Measurements from ENCODE around the gene RETSAT.
"Not testable (repeated sequence)": the region's sequence is repeated elsewhere in the genome, so short reads cannot be mapped to it uniquely, and the experiment has no call there.

The RETSAT gene

DNA sequence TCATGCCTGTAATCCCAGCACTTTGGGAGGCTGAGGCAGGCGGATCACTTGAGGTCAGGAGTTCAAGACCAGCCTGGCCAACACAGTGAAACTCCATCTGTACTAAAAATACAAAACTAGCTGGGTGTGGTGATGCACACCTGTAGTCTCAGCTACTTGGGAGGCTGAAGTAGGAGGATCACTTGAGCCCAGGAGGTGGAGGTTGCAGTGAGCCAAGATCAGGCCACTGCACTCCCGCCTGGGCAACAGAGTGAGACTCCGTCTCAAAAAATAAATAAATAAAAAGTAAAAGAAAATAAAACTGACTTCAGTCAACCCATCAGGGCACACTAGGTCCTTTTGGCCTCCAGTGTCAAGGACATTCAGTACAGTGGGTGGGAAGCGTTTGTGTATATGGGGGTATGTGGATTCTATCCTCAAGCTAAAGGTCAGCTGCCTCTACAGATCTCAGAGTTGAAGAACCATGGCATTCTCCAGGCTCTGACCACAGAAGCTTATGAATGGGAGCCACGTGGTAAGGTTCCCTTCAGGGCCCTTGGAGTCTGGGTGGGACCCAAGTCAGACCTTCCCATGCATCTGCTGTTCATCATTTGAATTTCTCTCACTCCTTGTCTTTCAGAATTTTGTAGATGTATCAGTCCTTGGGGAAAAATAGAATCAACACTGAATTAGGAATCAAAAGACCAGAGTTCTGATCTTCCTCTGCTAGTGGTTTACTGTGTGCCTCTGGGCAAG lies 8.5 kb upstream of the RETSAT start:
- ATAC-seq (ENCODE audit: low read depth); H3K4me1 Mint-ChIP-seq; DNase-seq (ENCODE audit: low spot score in 2 of 2); H3K27me3 Mint-ChIP-seq; H3K4me3 Mint-ChIP-seq; H3K9me3 Mint-ChIP-seq; H3K27ac Mint-ChIP-seq: not testable (repeated sequence)
- peaks cover 23% of the 10 kb centered on the region for H3K36me3 Mint-ChIP-seq

DNA sequence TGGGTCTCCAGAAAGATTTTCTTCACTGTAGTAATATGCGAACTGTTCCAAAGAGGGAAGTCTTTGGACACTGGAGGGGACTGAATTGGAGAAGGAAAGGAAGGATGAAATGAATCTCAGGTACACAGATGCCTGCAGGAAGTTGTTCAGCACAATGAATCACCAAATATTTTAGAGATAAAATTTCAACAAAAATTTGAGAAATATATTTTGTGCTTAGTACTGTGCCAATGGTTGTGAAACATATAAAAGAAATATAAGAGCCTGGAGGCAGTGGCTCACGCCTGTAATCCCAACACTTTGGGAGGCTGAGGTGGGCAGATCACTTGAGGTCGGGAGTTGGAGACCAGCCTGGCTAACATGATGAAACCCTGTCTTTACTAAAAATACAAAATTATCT lies 3.4 kb upstream of the RETSAT start:
- ATAC-seq (ENCODE audit: low read depth), result no peak

GRCh38 chr2:85356186-85356585 lies 1.9 kb upstream of the RETSAT start:
- DNase-seq (ENCODE audit: low spot score in 2 of 2), result no peak
- Mint-ChIP-seq H3K27me3 (no peaks in the 10 kb centered on the region), H3K4me1 (peaks cover 25% of the 10 kb centered on the region), H3K9me3 (no peaks in the 10 kb centered on the region), H3K4me3 (no peak overlapping the region), H3K27ac (no peak overlapping the region), H3K36me3 (peaks cover 14% of the 10 kb centered on the region)
- no peak for ATAC-seq (ENCODE audit: low read depth)

More for the DNA sequence above, 3.4 kb upstream of the RETSAT start:
- H3K27me3 Mint-ChIP-seq, result no peaks in the 10 kb centered on the region
- no peak for DNase-seq (ENCODE audit: low spot score in 2 of 2)
- H3K36me3 Mint-ChIP-seq, result peaks cover 17% of the 10 kb centered on the region
- H3K4me3 Mint-ChIP-seq, result no peak overlapping the region
- H3K4me1 Mint-ChIP-seq, result peaks cover 25% of the 10 kb centered on the region
- H3K27ac Mint-ChIP-seq, result no peak overlapping the region
- no peaks in the 10 kb centered on the region for H3K9me3 Mint-ChIP-seq

- peak overlapping the region; percentile 95 for H3K27ac Mint-ChIP-seq
- peak overlapping the region; percentile 96 for H3K4me3 Mint-ChIP-seq
- DNase-seq (ENCODE audit: low spot score in 2 of 2), result no peak
- peaks cover 19% of the 10 kb centered on the region for H3K36me3 Mint-ChIP-seq
- ATAC-seq (ENCODE audit: low read depth), result no peak
- no peaks in the 10 kb centered on the region for H3K27me3 Mint-ChIP-seq
- no peaks in the 10 kb centered on the region for H3K9me3 Mint-ChIP-seq
- H3K4me1 Mint-ChIP-seq, result peaks cover 25% of the 10 kb centered on the region
Observed at GRCh38 chr2:85355521-85355920, 1.2 kb upstream of the RETSAT start.

DNA sequence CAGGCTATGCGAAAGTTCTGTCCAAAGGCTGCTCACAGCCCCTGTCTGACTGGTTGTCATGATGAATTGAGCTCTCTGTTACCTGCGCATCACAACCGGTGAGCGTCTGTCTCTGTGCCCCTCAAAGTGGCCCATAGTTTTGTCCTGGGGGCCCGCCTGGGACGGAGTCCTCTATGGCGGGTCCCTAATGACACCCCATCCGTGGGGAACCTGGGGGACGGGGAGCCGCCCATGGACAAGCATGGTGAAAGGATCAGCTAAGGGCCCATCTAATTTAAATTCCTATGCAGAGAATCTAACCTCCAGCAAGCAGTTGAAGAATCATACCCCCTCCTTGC lies 714 bp upstream of the RETSAT start:
- Mint-ChIP-seq H3K4me1 (peaks cover 25% of the 10 kb centered on the region), H3K4me3 (peak overlapping the region; percentile 96), H3K27ac (peak overlapping the region; percentile 95), H3K27me3 (no peaks in the 10 kb centered on the region), H3K9me3 (no peaks in the 10 kb centered on the region), H3K36me3 (peaks cover 23% of the 10 kb centered on the region)
- DNase-seq (ENCODE audit: low spot score in 2 of 2), result no peak
- ATAC-seq (ENCODE audit: low read depth), result peak; percentile 5

GRCh38 chr2:85353876-85354285 lies 447 bp downstream of the RETSAT start:
- H3K9me3 Mint-ChIP-seq, result no peaks in the 10 kb centered on the region
- peak overlapping the region; percentile 96 for H3K4me3 Mint-ChIP-seq
- peak in 1 of 2 donors; percentile 9 for DNase-seq (ENCODE audit: low spot score in 2 of 2)
- no peaks in the 10 kb centered on the region for H3K27me3 Mint-ChIP-seq
- H3K27ac Mint-ChIP-seq, result peak overlapping the region; percentile 95
- peaks cover 25% of the 10 kb centered on the region for H3K4me1 Mint-ChIP-seq
- no peak for ATAC-seq (ENCODE audit: low read depth)
- H3K36me3 Mint-ChIP-seq, result peaks cover 28% of the 10 kb centered on the region

- no peak overlapping the region for H3K4me3 Mint-ChIP-seq
- ATAC-seq (ENCODE audit: low read depth), result no peak
- DNase-seq (ENCODE audit: low spot score in 2 of 2), result no peak
- H3K36me3 Mint-ChIP-seq, result peaks cover 36% of the 10 kb centered on the region
- H3K9me3 Mint-ChIP-seq, result no peaks in the 10 kb centered on the region
- no peaks in the 10 kb centered on the region for H3K27me3 Mint-ChIP-seq
- no peak overlapping the region for H3K27ac Mint-ChIP-seq
- no peaks in the 10 kb centered on the region for H3K4me1 Mint-ChIP-seq
Observed at GRCh38 chr2:85347599-85347998, 6.7 kb downstream of the RETSAT start.

DNA sequence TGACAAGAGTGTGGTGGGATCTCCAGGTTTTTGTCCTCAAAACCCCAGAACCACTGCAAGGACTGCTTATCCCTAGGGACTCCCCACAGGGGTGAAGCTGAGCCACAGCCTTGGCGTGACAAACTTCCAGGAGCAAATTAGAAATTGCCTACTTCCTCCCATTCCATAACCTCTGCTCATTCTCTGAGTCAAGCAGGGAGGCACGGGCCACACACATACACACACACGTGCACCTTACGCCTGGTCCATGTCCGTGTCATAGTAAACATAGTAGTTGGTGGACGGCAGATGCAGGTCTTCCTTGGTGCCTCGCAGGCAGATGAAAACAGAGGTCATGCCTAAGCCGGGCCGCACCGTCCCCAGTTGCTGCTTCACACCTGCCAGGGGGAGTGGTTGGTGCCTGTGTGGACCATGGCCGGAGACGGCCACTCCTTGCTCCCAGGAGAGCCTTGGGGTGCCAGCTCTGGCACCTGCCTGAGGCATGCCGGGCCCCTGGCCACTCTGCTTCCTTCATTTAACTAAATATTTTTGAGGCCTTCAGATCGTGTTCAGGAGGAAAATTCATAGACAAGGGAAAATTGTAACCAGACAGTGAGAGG lies 9.9 kb downstream of the RETSAT start:
- no peak for DNase-seq (ENCODE audit: low spot score in 2 of 2)
- Mint-ChIP-seq H3K9me3 (no peaks in the 10 kb centered on the region), H3K36me3 (peaks cover 29% of the 10 kb centered on the region), H3K4me1 (no peaks in the 10 kb centered on the region), H3K4me3 (no peak overlapping the region), H3K27me3 (no peaks in the 10 kb centered on the region), H3K27ac (no peak overlapping the region)
- ATAC-seq (ENCODE audit: low read depth), result no peak

GRCh38 chr2:85343207-85343895 lies 11.0 kb downstream of the RETSAT start:
- DNase-seq (ENCODE audit: low spot score in 2 of 2), result not testable (repeated sequence)

GRCh38 chr2:85342156-85342555 lies 12.2 kb downstream of the RETSAT start:
- Mint-ChIP-seq H3K27ac (no peak overlapping the region), H3K36me3 (peaks cover 19% of the 10 kb centered on the region), H3K4me3 (no peak overlapping the region), H3K4me1 (no peaks in the 10 kb centered on the region), H3K27me3 (no peaks in the 10 kb centered on the region), H3K9me3 (no peaks in the 10 kb centered on the region)
- DNase-seq (ENCODE audit: low spot score in 2 of 2), result no peak
- ATAC-seq (ENCODE audit: low read depth), result no peak

More at GRCh38 chr2:85343207-85343895, 11.0 kb downstream of the RETSAT start:
- not testable (repeated sequence) for H3K27ac Mint-ChIP-seq; ATAC-seq (ENCODE audit: low read depth); H3K4me1 Mint-ChIP-seq; H3K9me3 Mint-ChIP-seq; H3K4me3 Mint-ChIP-seq; H3K27me3 Mint-ChIP-seq
- peaks cover 25% of the 10 kb centered on the region for H3K36me3 Mint-ChIP-seq

GRCh38 chr2:85341269-85342029 lies 12.9 kb downstream of the RETSAT start:
- no peak overlapping the region for H3K27ac Mint-ChIP-seq
- H3K4me1 Mint-ChIP-seq, result no peaks in the 10 kb centered on the region
- DNase-seq (ENCODE audit: low spot score in 2 of 2), result no peak
- peaks cover 19% of the 10 kb centered on the region for H3K36me3 Mint-ChIP-seq
- no peak for ATAC-seq (ENCODE audit: low read depth)
- no peaks in the 10 kb centered on the region for H3K9me3 Mint-ChIP-seq
- H3K4me3 Mint-ChIP-seq, result no peak overlapping the region
- H3K27me3 Mint-ChIP-seq, result no peaks in the 10 kb centered on the region

GRCh38 chr2:85340034-85340892 lies 14.1 kb downstream of the RETSAT start:
- Mint-ChIP-seq H3K27me3 (no peaks in the 10 kb centered on the region), H3K4me1 (no peaks in the 10 kb centered on the region), H3K27ac (no peak overlapping the region), H3K36me3 (peaks cover 14% of the 10 kb centered on the region), H3K9me3 (no peaks in the 10 kb centered on the region), H3K4me3 (no peak overlapping the region)
- DNase-seq (ENCODE audit: low spot score in 2 of 2) (no peak), ATAC-seq (ENCODE audit: low read depth) (no peak)

GRCh38 chr2:85334928-85335327 lies 19.4 kb downstream of the RETSAT start:
- no peaks in the 10 kb centered on the region for H3K27me3 Mint-ChIP-seq
- H3K9me3 Mint-ChIP-seq, result no peaks in the 10 kb centered on the region
- H3K36me3 Mint-ChIP-seq, result peaks cover 2% of the 10 kb centered on the region
- no peak overlapping the region for H3K27ac Mint-ChIP-seq
- no peak for DNase-seq (ENCODE audit: low spot score in 2 of 2)
- H3K4me1 Mint-ChIP-seq, result peaks cover 7% of the 10 kb centered on the region
- no peak overlapping the region for H3K4me3 Mint-ChIP-seq
- no peak for ATAC-seq (ENCODE audit: low read depth)

Data from memory B cell (primary cell).